NCI-H510A treated with DMSO at 0.1 percent for 48 hours (cell line): ENCODE data around the gene CBARP.

ENCODE experiments used
- DNase-seq: peaks from one replicate; lab custom pipeline; 2025; lab: John Stamatoyannopoulos, UW

The CBARP gene

GRCh38 chr19:1264801-1265614 lies 27.2 kb upstream of the CBARP start:
- DNase-seq: no peak

- DNase-seq: no peak
Observed at GRCh38 chr19:1263188-1263587, 25.4 kb upstream of the CBARP start.

GRCh38 chr19:1262623-1263123 lies 24.9 kb upstream of the CBARP start:
- DNase-seq: no peak

- DNase-seq: peak; percentile 13
Observed at GRCh38 chr19:1261798-1262622, 24.2 kb upstream of the CBARP start.

- DNase-seq: no peak
Observed at GRCh38 chr19:1261538-1261797, 23.7 kb upstream of the CBARP start.

GRCh38 chr19:1260749-1261537 lies 23.1 kb upstream of the CBARP start:
- peak; percentile 70 for DNase-seq

- no peak for DNase-seq
Observed at GRCh38 chr19:1259876-1260748, 22.3 kb upstream of the CBARP start.

GRCh38 chr19:1259206-1259875 lies 21.5 kb upstream of the CBARP start:
- no peak for DNase-seq

- no peak for DNase-seq
Observed at GRCh38 chr19:1258707-1259205, 21.0 kb upstream of the CBARP start.

GRCh38 chr19:1258163-1258492 lies 20.3 kb upstream of the CBARP start:
- no peak for DNase-seq

GRCh38 chr19:1257475-1258162 lies 19.8 kb upstream of the CBARP start:
- DNase-seq: no peak

- DNase-seq: no peak
Observed at GRCh38 chr19:1256646-1257474, 19.1 kb upstream of the CBARP start.

GRCh38 chr19:1255186-1256161 lies 17.7 kb upstream of the CBARP start:
- DNase-seq: no peak

GRCh38 chr19:1254530-1255185 lies 16.9 kb upstream of the CBARP start:
- DNase-seq: no peak

- DNase-seq: no peak
Observed at GRCh38 chr19:1254081-1254527, 16.3 kb upstream of the CBARP start.

- DNase-seq: no peak
Observed at GRCh38 chr19:1253514-1254080, 15.8 kb upstream of the CBARP start.
